ENCODE results near the gene SCAMP4.

SCAMP4 gene

DNA sequence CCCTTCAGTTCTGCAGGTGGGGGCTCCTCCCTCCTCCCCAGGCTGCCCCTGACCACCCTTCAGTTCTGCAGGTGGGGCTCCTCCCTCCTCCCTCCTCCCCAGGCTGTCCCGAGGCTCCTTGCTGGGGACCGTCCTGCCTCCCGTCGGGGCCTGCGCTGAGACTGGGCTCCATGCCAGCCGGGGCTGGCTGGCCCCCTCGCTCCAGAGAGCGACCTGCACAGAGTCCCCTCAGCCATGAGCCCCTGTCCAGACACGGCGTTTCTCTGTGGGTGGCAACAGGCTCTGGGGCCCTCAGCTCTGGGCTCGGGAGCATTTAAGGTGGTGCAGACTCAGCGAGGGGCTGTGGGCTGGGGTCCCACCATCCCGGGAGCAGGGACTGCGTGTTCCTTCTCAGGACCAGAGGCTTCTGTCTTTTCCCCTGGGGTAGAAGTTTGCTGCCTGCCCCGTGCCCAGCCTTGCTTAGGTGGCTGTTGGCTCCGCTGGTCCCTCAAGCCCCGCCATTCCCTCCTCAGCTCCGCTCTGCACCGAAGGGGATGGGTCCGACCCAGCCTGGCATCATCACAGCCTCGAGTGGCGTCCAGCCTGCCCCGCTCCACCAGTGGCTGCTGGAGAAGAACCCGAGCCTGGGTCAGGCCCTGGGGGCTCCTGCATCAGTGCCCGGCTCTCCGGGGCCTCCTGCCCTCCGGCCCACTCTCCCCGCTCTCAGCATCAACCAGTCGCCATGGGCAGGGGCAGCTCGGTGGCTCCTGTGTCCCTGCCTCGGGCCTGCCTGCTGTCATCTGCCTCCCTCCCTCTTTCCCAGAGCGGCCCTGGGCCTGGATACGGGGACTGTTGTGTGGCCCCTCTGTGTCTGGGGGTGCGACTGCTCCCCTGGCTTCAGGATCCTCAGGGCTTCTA, 63.3 kb downstream of the SCAMP4 start:
- Histone ChIP-seq H2AK5ac (ENCODE audit: low read length, severe bottlenecking) (no peak overlapping the region), H3K4me2 (ENCODE audit: low read length, poor library complexity, severe bottlenecking) (peak overlapping the region; percentile 2), H2AFZ (ENCODE audit: low read depth, low read length) (no peak overlapping the region), H3K18ac (ENCODE audit: low read depth in 1 of 2, low read length in 2 of 2) (no peak overlapping the region), H3K9ac (ENCODE audit: low read length) (no peak overlapping the region), H2BK5ac (ENCODE audit: low read depth, low read length, poor library complexity, severe bottlenecking) (no peak overlapping the region), H3K9me3 (ENCODE audit: control insufficient read depth, low read length) (no peaks in the 10 kb centered on the region), H3K14ac (ENCODE audit: low read length in 2 of 2) (no peak overlapping the region), H2BK120ac (ENCODE audit: low read depth, low read length) (no peak overlapping the region), H3K4ac (ENCODE audit: low read depth in 1 of 2, low read length in 2 of 2) (no peak overlapping the region), H3K27me3 (ENCODE audit: control insufficient read depth in 1 of 2, insufficient read depth in 1 of 2, low read length in 2 of 2) (no peaks in the 10 kb centered on the region), H3K4me1 (ENCODE audit: control insufficient read depth, insufficient read depth, low read depth, low read length) (peaks cover 39% of the 10 kb centered on the region), H3K4me3 (ENCODE audit: insufficient read depth in 1 of 2, low read depth in 1 of 2, low read length in 2 of 2) (no peak overlapping the region), H3K36me3 (ENCODE audit: control insufficient read depth in 1 of 2, insufficient read depth in 2 of 2, low read depth in 1 of 2, low read length in 2 of 2) (peaks cover 6 to 54% of the 10 kb centered on the region in 2 experiments), H4K91ac (ENCODE audit: low read length) (no peak overlapping the region), H2BK15ac (ENCODE audit: low read depth, poor library complexity, severe bottlenecking) (no peak overlapping the region), H3K27ac (ENCODE audit: low read length, poor library complexity, severe bottlenecking) (no peak overlapping the region), H2BK12ac (ENCODE audit: low read length in 2 of 2) (no peak overlapping the region), H3K79me1 (replicated peaks; ENCODE audit: low read length, poor library complexity, severe bottlenecking) (peaks cover 31% of the 10 kb centered on the region), H4K8ac (ENCODE audit: low read length) (no peak overlapping the region), H3K23ac (ENCODE audit: low read length in 2 of 2) (no peak overlapping the region)
- WGBS, result 93% methylated on average over 34 of the region's 34 CpGs
- DNase-seq, result no peak

DNA sequence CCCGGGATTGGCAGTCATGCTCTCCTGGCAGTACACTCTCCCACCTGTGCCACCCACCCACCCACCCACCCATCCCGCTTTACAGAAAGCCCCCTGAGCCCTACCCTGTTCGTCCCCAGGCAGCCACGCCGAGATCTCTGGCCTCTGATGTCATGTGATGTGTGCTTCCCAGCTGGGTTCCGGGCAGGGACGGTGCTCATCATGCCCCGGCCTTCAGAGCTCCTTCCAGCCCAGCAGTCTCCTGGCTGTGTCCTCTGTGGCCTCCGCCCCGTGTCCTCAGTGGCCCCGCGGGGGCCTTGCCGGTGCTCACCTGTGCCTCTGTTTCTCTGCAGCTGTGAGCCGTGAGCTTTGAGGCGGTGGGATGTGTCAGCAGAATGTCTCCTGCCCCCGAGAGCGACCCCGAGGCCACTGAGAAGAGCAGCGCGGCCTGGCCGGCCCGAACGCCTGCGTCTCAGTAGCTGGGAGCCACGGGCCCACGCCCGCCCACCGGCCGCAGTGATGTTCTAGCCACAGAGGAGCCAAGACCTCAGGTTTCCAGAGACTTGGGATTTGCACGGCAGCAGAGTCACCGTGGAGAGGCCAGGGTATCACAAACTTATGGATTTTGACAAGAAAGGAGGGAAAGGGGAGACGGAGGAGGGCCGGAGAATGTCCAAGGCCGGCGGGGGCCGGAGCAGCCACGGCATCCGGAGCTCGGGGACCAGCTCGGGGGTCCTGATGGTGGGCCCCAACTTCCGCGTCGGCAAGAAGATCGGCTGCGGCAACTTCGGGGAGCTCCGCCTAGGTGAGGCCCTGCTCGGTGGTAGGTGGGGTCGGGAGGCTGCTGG, 64.2 kb downstream of the SCAMP4 start:
- peaks cover 4 to 59% of the 10 kb centered on the region in 2 experiments for H3K36me3 ChIP-seq (ENCODE audit: control insufficient read depth in 1 of 2, insufficient read depth in 2 of 2, low read depth in 1 of 2, low read length in 2 of 2)
- H3K27ac ChIP-seq (ENCODE audit: low read length, poor library complexity, severe bottlenecking), result no peak overlapping the region
- no peak overlapping the region for H3K23ac ChIP-seq (ENCODE audit: low read length in 2 of 2)
- H3K4me3 ChIP-seq (ENCODE audit: insufficient read depth in 1 of 2, low read depth in 1 of 2, low read length in 2 of 2), result no peak overlapping the region
- peaks cover 43% of the 10 kb centered on the region for H3K4me1 ChIP-seq (ENCODE audit: control insufficient read depth, insufficient read depth, low read depth, low read length)
- no peak overlapping the region for H2AFZ ChIP-seq (ENCODE audit: low read depth, low read length)
- peaks cover 33% of the 10 kb centered on the region for H3K79me1 ChIP-seq (replicated peaks; ENCODE audit: low read length, poor library complexity, severe bottlenecking)
- H2BK12ac ChIP-seq (ENCODE audit: low read length in 2 of 2), result no peak overlapping the region
- 95% methylated on average over 49 of the region's 49 CpGs for WGBS
- H3K27me3 ChIP-seq (ENCODE audit: control insufficient read depth in 1 of 2, insufficient read depth in 1 of 2, low read length in 2 of 2), result no peaks in the 10 kb centered on the region
- H3K4ac ChIP-seq (ENCODE audit: low read depth in 1 of 2, low read length in 2 of 2), result no peak overlapping the region
- no peak overlapping the region for H3K18ac ChIP-seq (ENCODE audit: low read depth in 1 of 2, low read length in 2 of 2)
- H3K4me2 ChIP-seq (ENCODE audit: low read length, poor library complexity, severe bottlenecking), result no peak overlapping the region
- no peak for DNase-seq
- no peaks in the 10 kb centered on the region for H3K9me3 ChIP-seq (ENCODE audit: control insufficient read depth, low read length)
- H2BK120ac ChIP-seq (ENCODE audit: low read depth, low read length), result no peak overlapping the region
- no peak overlapping the region for H2BK15ac ChIP-seq (ENCODE audit: low read depth, poor library complexity, severe bottlenecking)
- H3K9ac ChIP-seq (ENCODE audit: low read length), result no peak overlapping the region
- no peak overlapping the region for H4K8ac ChIP-seq (ENCODE audit: low read length)
- H3K14ac ChIP-seq (ENCODE audit: low read length in 2 of 2), result no peak overlapping the region
- H4K91ac ChIP-seq (ENCODE audit: low read length), result no peak overlapping the region
- no peak overlapping the region for H2BK5ac ChIP-seq (ENCODE audit: low read depth, low read length, poor library complexity, severe bottlenecking)
- peak overlapping the region; percentile 42 for H2AK5ac ChIP-seq (ENCODE audit: low read length, severe bottlenecking)

DNA sequence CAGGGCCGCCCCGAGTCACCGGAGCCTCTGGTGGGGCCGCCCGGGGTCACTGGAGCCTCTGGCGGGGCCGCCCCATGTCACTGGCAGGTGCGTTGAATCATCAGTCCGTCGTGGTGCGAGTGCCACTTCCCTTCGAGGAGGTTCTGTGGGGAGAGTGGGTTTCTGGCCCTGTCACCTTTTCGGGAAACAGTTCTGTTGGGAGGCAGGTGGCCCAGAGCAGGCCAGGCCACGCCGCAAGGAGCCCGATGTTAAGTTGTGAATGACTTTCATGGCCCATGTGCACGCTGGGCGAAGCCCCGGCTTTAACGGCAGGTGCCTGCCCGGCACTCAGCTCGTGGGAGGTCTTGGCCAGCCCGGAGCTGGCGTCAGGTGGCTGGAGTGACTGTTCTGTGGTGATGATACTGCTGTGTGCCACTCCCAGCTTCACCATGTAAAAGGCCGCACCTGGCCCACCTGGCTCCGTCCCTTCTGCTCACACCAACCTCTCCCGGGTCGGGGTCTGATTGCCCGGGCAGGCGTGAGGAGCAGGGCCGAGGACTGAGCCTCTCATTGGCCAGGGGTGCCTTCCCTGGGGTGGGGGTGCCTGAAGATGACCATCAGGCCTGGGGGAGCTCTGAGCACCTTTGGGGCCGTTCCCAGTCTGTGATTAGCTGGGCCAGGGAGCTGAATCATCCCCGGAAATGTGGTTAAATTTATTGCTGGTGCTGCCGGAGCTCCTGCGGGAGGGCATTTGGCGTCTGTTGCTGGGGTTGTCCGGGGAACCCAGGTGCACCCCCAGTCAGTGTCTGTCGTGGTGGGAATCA, 65.0 kb downstream of the SCAMP4 start:
- H3K27me3 ChIP-seq (ENCODE audit: control insufficient read depth in 1 of 2, insufficient read depth in 1 of 2, low read length in 2 of 2), result no peaks in the 10 kb centered on the region
- no peak overlapping the region for H2BK15ac ChIP-seq (ENCODE audit: low read depth, poor library complexity, severe bottlenecking)
- H4K8ac ChIP-seq (ENCODE audit: low read length), result no peak overlapping the region
- peaks cover 37% of the 10 kb centered on the region for H3K79me1 ChIP-seq (replicated peaks; ENCODE audit: low read length, poor library complexity, severe bottlenecking)
- no peak overlapping the region for H3K4me2 ChIP-seq (ENCODE audit: low read length, poor library complexity, severe bottlenecking)
- WGBS, result 96% methylated on average over 38 of the region's 38 CpGs
- no peak overlapping the region for H3K14ac ChIP-seq (ENCODE audit: low read length in 2 of 2)
- H2AFZ ChIP-seq (ENCODE audit: low read depth, low read length), result no peak overlapping the region
- no peak overlapping the region for H3K18ac ChIP-seq (ENCODE audit: low read depth in 1 of 2, low read length in 2 of 2)
- H2BK120ac ChIP-seq (ENCODE audit: low read depth, low read length), result no peak overlapping the region
- no peak overlapping the region for H4K91ac ChIP-seq (ENCODE audit: low read length)
- no peak overlapping the region for H3K27ac ChIP-seq (ENCODE audit: low read length, poor library complexity, severe bottlenecking)
- no peak overlapping the region for H3K9ac ChIP-seq (ENCODE audit: low read length)
- no peak overlapping the region for H3K4me3 ChIP-seq (ENCODE audit: insufficient read depth in 1 of 2, low read depth in 1 of 2, low read length in 2 of 2)
- H3K36me3 ChIP-seq (ENCODE audit: control insufficient read depth in 1 of 2, insufficient read depth in 2 of 2, low read depth in 1 of 2, low read length in 2 of 2), result peaks cover 6 to 67% of the 10 kb centered on the region in 2 experiments
- no peak overlapping the region for H2BK12ac ChIP-seq (ENCODE audit: low read length in 2 of 2)
- no peak overlapping the region for H2BK5ac ChIP-seq (ENCODE audit: low read depth, low read length, poor library complexity, severe bottlenecking)
- H3K4ac ChIP-seq (ENCODE audit: low read depth in 1 of 2, low read length in 2 of 2), result no peak overlapping the region
- DNase-seq, result no peak
- peaks cover 44% of the 10 kb centered on the region for H3K4me1 ChIP-seq (ENCODE audit: control insufficient read depth, insufficient read depth, low read depth, low read length)
- H3K9me3 ChIP-seq (ENCODE audit: control insufficient read depth, low read length), result no peaks in the 10 kb centered on the region
- peak overlapping the region in 1 of 2 experiments; percentile 53 for H3K23ac ChIP-seq (ENCODE audit: low read length in 2 of 2)
- H2AK5ac ChIP-seq (ENCODE audit: low read length, severe bottlenecking), result peak overlapping the region; percentile 25

All from mesenchymal stem cell (in vitro differentiated cells and primary cell).